Coronary artery (tissue), 2 donors: Measurements from ENCODE around the gene LSM12.

ENCODE experiments used
- DNase-seq: peaks from one replicate; pipeline ENCODE4 v3.0.0-alpha.2; 2017; ENCODE audit warnings: low spot score
- H3K27ac ChIP-seq, 2 donors: fragments of 200-600 bp; sonication (generic); one replicate each; pipeline ENCODE4 v1.5.1; 2016 to 2019
- H3K4me3 ChIP-seq: fragments of 200-600 bp; sonication (generic); 2 replicates; pipeline ENCODE4 v1.5.1; 2016; ENCODE audit warnings: mild to moderate bottlenecking, moderate library complexity
- TF ChIP-seq, protein P1 (sequence below): fragments of 200-600 bp; sonication (generic); IDR thresholded peaks from one replicate; pipeline ENCODE4 v1.5.1; 2019; ENCODE audit warnings: antibody characterized with exemption

LSM12 gene

DNA sequence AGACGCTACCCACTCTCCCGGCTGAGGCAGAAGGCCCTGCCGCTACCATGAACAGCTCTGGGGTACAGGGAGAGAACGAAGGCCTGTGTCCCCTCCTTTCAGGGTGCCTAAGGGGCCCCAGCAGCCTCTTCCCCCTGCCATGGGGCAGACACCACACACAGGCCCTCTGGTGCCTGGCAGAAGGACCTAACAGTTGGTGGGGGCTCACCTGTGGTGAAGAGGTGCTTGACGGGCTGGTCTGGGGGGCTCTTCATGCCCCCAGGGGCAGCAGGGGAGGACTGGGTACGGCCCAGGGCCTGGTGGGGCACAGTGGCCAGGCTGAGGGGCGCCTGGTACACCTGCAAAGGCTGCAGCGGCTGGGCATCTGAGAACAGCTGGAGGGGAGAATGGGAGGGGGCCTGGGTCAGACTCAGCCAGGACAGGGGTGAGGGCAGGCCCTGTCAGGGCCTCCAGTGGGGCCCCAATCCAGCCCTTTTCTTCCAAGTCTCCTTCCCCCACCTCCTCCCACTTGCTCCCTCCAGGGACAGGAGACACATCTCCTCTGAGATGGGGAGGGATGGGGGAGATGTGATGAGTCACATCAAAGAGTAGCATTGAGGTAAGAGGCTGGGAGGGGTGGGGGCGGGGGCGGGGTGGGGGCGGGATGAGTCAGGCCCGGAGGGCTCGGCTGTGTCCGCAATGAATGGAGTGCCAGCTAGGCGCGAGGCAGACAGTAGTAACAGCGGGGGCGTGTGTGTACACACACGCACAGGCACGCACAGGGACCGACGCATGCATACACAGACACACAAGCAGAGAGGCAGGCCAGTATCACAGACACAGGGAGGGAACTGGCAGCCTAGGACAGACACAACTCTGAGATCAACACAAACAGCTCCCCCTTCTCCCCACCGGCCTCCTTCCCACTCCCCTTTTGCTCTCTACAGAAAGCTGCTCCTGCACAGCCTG, 20.2 kb upstream of the LSM12 start:
- DNase-seq = no peak
- Histone ChIP-seq H3K4me3 (no peak overlapping the region), H3K27ac (peak overlapping the region in 1 of 2 donors; percentile 75)
- TF ChIP-seq, protein P1, sequence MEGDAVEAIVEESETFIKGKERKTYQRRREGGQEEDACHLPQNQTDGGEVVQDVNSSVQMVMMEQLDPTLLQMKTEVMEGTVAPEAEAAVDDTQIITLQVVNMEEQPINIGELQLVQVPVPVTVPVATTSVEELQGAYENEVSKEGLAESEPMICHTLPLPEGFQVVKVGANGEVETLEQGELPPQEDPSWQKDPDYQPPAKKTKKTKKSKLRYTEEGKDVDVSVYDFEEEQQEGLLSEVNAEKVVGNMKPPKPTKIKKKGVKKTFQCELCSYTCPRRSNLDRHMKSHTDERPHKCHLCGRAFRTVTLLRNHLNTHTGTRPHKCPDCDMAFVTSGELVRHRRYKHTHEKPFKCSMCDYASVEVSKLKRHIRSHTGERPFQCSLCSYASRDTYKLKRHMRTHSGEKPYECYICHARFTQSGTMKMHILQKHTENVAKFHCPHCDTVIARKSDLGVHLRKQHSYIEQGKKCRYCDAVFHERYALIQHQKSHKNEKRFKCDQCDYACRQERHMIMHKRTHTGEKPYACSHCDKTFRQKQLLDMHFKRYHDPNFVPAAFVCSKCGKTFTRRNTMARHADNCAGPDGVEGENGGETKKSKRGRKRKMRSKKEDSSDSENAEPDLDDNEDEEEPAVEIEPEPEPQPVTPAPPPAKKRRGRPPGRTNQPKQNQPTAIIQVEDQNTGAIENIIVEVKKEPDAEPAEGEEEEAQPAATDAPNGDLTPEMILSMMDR = no peak

DNA sequence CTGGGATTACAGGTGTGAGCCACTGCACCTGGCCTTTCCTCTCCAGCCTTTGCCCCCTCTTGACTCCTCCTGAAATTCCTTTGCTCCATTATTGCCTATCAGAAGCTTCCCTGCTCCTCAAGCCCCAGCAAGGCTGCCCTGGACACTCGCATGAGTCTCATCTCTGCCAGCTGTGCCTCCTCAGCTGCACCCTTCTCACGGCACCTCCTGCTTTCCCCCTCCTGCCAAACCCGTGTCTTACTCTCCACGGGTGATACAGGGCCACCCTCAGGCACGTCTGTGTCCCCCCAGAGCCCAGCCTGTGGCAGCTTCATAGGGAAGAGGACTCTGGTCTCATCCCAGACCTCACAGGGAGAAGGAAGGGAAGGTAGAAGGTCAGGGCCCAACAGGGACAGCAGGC, 19.4 kb upstream of the LSM12 start:
- TF ChIP-seq, protein P1 = no peak
- Histone ChIP-seq H3K27ac (peak overlapping the region in 1 of 2 donors; percentile 75), H3K4me3 (no peak overlapping the region)
- DNase-seq = no peak

DNA sequence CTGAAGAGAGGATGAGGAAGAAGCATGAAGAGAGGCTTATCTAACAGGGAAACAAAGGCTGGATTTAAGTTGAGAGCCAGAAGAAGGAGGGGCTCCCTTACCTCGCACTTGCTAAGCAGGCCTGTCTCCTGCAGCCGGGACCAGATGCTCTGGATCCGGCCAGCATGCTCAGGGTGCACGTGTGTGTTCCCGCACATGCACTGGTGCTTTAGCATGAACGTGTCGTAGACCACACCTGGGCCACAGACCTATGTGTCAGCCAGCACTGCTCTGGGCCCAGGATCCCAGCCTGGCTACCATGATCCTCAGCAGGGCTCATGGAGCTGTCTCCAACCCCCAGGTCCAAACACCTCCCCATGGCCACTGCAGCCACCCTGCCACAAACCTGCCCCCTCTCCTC, 18.4 kb upstream of the LSM12 start:
- Histone ChIP-seq H3K4me3 (no peak overlapping the region), H3K27ac (peak overlapping the region in 1 of 2 donors; percentile 37)
- no peak for DNase-seq
- TF ChIP-seq, protein P1 = no peak

DNA sequence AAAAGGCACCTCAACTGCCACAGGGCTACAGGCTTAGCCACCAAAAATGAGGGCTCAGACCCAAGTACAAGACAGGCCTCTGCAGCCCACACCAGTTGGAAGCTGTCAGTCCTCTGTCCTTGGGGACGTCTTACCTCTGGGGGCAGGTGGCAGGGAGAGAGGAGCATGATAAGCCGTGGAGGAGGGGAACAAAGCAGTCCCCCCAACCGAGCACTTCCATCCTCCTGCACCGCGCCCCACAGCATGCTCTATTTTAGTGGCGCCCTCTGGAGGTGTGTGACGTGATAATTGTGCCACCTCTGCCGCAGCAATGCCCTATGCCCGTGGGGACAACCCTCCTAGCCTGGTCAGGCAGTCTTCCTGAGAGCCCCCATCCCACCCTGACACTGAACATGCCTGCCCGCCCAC, 17.7 kb upstream of the LSM12 start:
- no peak overlapping the region for H3K4me3 ChIP-seq
- DNase-seq = no peak
- H3K27ac ChIP-seq = peak overlapping the region in 1 of 2 donors; percentile 37
- TF ChIP-seq, protein P1 = no peak

DNA sequence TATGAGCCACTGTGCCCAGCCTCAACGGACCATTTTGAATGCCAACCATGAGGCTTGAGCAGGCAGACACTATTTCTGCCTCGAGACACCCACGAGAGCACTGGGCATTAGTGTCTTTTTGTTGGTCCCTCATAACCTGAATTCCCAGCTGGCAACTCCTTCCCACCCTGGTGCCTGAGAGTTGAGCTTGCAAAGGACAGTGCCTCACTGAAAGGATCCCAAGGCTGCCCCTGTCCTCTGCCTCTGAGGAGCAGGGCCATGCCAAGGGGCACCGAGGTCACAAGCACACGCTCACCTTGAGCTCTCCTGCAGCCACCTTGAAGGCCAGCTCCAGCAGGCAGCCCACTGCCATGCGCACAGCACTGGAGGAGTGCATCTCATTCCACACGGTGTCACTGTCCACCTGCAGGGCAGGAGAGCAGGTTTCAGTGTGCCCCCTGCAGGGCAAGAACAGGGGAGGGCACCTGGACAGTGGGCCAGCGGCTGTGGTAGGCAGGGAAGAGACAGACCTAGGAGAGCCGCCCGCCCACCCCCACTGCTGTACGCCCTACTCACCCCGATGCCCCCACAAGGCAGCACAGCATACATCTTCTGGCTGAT, 16.9 kb upstream of the LSM12 start:
- H3K4me3 ChIP-seq = no peak overlapping the region
- no peak overlapping the region for H3K27ac ChIP-seq
- no peak for DNase-seq
- TF ChIP-seq, protein P1 = no peak

DNA sequence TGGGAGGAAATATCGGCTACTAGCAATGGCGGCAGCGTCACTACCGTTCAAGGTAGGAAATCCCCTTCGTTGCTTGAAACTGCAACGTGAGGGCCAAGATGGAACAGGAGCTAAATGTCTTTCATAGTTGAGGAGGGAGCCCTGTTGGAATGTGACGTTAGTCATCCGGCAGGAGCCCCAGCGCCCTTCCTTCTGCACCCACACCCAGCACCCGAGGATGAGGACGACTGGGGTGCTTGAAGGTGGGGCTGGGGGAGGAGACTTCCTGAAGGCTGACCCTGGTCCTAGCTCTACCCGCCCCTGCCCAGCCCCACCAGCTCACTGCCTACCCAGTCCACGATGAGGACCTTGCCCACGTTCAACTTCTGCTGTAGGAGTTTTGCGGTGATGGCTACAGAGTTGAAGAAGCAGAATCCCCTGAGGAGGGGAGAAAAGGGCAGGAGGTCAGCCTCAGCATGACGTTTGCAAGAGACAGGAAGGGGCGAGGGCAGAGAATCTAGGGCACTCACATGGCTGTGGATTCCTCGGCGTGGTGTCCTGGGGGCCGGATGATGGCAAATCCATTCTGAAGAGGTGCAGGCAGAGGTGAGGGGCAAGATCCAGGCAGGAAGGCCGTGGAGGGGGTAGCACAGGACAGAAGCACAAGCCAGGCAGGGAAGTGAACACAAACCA, 15.9 kb upstream of the LSM12 start:
- Histone ChIP-seq H3K27ac (no peak overlapping the region), H3K4me3 (no peak overlapping the region)
- TF ChIP-seq, protein P1 = no peak
- DNase-seq = no peak
